GM12872 (cell line): ENCODE results near the gene ZNF609.

Experiments used
- TF ChIP-seq, protein P1 (sequence below): IDR thresholded peaks from 3 replicates; pipeline ENCODE4 v1.5.1; 2011; ENCODE audit warnings: low read depth, mild to moderate bottlenecking, low read length, moderate library complexity; ENCODE audit not compliant: insufficient read depth

The ZNF609 gene

DNA sequence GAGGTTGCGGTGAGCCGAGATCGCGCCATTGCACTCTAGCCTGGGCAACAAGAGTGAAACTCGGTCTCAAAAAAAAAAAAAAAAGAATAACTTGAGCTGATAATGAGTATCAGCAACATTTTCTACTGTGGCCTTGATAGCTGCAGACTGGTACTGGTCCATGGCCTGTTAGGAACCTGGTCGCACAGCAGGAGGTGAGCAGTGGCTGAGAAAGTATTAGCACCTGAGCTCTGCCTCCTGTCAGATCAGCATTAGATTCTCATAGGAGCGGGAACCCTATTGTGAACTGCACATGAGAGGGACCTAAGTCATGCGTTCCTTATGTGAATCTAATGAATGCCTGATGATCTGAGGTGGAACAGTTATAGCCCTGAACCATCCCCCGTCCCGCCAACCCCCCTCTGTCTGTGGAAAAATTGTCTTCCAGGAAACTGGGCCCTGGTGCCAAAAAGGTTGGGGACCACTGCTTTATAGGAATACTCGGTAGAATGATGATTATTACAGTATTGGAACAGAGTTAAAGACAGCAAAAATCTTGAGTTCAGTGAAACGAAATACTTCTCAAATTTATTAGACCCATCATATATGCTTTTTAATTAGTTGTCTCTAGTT lies 126.0 kb downstream of the ZNF609 start:
- TF ChIP-seq, protein P1, sequence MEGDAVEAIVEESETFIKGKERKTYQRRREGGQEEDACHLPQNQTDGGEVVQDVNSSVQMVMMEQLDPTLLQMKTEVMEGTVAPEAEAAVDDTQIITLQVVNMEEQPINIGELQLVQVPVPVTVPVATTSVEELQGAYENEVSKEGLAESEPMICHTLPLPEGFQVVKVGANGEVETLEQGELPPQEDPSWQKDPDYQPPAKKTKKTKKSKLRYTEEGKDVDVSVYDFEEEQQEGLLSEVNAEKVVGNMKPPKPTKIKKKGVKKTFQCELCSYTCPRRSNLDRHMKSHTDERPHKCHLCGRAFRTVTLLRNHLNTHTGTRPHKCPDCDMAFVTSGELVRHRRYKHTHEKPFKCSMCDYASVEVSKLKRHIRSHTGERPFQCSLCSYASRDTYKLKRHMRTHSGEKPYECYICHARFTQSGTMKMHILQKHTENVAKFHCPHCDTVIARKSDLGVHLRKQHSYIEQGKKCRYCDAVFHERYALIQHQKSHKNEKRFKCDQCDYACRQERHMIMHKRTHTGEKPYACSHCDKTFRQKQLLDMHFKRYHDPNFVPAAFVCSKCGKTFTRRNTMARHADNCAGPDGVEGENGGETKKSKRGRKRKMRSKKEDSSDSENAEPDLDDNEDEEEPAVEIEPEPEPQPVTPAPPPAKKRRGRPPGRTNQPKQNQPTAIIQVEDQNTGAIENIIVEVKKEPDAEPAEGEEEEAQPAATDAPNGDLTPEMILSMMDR: no peak

DNA sequence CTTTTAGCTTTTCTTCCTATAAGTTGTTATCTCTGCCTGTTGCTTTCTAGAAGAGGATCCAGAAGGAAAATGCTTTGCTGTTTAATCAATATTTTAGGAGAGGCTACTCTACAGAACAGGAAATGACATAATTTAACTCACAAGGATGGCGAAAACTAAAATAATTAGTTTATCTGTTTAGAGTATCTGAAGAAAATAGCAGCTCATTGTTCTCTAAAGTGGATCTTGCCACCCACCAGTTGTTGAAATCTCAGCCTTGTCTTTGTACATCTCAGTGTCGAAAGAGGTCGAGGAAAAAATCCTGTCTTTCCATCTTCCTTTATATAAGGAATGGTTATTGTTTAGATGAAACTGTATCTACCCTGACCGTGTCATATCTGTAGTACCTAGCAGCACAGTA lies 126.6 kb downstream of the ZNF609 start:
- TF ChIP-seq, protein P1: no peak

DNA sequence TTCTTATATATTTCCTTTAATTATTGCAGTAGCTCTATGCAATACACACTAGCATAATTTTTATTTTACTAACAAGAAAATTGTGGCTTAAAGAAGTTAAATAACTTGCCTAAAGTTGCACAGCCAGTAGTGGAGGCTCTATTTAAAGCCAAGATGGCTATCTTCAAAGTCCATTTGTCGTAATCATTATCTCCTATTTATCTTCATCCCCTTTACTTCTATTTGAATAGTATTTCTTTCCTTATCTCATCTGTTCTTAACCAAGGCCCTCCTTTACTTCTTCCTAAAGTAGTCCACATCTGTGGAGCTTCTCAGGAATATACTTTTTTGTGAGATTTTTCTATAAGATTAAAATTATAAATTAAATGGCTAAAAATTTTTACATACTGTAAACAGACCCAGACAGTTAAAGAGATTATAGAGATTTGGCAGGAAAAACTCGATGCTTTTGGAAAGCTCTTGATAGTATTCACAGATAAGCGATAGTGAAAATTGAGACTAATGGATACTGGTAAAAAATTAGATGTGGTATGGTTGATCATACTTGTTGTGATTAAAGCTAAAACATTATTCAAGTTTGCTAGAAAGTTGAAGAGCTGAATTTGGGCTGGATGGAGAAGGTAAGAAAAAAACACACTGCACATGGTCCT lies 129.2 kb downstream of the ZNF609 start:
- TF ChIP-seq, protein P1: no peak

DNA sequence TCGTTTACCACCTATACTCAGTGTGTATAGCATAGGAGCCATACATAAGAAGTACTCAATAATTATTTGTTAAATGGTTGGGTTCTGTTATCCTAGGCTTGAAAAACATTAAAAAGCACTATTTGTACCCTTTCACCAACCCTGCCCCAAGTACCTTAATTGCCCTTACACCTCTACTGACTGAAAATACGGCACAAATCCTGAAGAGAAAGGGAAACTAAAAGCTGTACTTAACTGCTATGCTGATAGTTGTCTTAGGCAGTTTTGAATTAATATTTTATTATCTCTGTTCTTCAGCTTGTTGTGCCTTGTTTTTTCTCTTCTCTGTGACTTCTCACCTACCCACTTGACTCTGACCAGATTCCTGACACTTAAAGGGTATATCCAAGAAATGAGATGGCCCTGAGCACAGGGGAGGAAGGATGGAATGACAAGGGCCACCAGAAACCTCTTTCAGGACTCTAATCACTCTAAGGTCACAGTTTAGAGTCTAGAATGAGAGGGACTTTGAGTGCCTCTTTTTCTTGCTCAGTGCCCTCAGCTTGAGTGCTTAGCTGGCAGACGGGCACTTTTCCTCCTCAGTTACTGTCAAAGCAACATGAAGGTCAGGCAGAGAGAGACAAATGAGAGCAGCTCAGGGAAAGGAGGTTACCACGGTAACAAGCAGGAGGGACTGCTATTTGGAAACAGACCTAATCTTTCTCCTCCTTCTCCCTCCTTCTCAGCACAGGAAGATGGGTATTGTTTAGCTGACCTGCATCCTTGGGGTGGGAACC lies 136.5 kb downstream of the ZNF609 start:
- TF ChIP-seq, protein P1: no peak

DNA sequence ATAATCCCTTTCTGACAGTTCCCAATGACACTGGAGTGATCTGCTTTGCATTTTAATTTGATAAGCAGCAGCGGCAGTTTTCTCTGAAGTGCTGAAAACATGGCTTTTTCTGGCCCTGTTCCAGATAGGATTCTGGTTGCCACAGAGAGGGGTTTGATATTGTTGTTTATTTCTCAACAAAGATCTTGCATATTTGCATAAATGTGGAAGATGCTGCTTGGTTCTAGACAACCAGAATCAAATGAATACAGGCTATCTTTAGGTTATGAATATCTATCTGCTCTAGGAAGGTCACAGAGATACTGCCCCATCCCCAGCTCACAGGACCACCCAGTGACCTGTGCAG lies 137.1 kb downstream of the ZNF609 start:
- TF ChIP-seq, protein P1: no peak

DNA sequence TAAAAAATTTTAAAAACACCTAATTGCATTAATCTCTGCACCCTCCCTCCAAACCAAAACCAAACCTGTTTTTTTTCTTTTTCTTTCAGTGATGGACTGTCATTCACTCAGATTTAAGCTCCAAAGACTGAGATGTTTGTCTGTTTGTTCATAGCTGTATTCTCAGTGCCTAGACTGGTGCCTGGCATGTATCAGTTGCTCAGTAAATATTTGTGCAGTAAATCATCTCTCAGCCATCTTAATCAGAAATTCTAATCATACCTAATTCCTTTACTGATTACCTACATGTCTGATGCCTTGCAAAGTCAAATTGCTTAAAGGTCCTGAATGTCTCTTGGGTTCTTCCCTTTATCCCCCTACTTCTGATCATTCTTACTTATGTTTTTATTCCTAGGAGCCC lies 138.8 kb downstream of the ZNF609 start:
- TF ChIP-seq, protein P1: no peak

DNA sequence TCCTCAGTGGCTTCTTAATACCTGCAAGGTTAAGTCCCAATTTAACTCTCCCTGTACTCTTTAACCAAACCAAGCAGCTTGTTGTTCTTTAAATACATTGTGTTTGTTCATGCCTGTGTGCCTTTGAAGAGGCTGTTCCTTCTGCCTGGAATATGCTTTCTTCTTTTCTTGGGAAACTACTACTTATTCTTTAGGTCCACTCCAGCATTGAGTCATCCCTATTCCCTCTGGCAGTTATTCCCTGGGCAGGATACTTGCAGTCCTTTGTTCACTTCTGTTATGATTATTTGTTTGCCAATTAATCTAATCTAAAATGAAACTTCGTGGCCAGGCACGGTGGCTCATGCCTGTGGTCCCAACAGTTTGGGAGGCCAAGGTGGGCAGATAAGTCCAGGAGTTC lies 139.3 kb downstream of the ZNF609 start:
- TF ChIP-seq, protein P1: no peak
